ENCODE data around the gene ARL6IP6. TPM values are rescaled to one million over a fixed set of nuclear protein-coding genes. Genes with fewer than 3 reads are reported as not detected.

Gene ARL6IP6
- total RNA-seq, 1 donor from 2014 or later: 17.5 TPM

GRCh38 chr2:152781175-152781574 is 62.8 kb downstream of the ARL6IP6 start:
- DNase-seq (ENCODE audit: low spot score): no peak
- intact Hi-C loops (cut with DNase I): no loop called here
- no peak for ATAC-seq

DNA sequence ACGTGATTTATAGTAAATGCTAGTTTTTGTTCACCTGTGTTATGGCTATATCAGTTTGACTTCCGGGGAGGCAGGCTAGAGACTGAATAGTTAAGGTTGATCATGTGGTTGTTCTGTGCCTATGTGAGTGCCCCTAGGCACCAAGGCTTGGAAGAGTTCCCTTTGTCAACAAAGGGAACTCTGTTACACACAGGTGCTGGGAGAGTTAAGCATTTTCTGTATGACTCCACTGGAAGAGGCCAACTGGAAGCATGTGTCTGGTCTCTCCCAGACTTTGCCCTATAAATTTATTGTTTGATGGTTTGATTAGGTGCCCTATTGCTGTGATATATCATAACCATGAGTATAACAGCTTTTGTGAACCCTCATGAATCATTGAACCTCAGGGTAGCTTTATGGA is 63.8 kb downstream of the ARL6IP6 start:
- no peak for DNase-seq (ENCODE audit: low spot score)
- intact Hi-C loops (cut with DNase I): no loop called here
- no peak for ATAC-seq

GRCh38 chr2:152790883-152791282 is 72.5 kb downstream of the ARL6IP6 start:
- DNase-seq (ENCODE audit: low spot score) (no peak), ATAC-seq (no peak)
- intact Hi-C loops (cut with DNase I): no loop called here

- DNase-seq (ENCODE audit: low spot score): no peak
- intact Hi-C loops (cut with DNase I): no loop called here
- ATAC-seq: no peak
These were observed 73.6 kb downstream of the ARL6IP6 start for GRCh38 chr2:152791979-152792378.

DNA sequence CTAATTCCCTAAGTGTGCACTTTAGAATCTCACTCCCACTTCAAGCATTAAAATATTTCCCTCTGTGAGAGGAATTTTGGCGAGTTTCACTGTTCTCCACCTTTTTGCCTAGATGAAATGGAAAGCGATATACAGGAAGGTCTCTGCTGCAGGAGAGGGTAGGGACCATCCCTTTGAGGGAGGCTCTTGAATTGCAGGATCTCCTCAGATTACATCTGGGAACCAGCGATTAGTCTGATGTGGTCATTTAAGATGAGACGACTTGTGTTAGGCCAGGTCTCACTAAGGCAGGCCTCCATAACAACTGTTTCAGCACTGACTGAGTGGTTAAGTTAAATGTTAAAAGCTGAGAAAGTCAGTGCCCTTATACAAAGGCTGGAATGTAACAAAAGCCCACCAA is 74.6 kb downstream of the ARL6IP6 start:
- no peak for ATAC-seq
- no peak for DNase-seq (ENCODE audit: low spot score)
- intact Hi-C loops (cut with DNase I): no loop called here

DNA sequence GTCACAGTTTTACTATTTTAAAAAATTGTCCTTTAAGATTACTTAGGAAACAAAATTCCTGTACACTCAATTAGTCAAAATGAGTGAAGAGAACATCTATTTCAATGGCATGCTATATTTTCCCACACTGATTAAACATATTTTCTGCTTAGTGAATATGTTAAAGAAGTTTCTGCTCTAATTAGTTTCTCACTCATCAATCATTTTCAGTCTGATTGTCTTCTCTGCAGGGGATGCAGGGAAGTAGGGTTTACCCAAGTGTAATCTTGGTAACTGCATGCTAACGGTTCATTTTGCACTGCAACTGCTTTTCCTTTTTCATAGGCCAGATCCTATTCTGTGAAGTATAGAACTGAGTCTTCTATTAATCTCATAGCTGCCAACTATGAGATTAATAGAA is 78.5 kb downstream of the ARL6IP6 start:
- no peak for DNase-seq (ENCODE audit: low spot score)
- no peak for ATAC-seq
- intact Hi-C loops (cut with DNase I): no loop called here

- intact Hi-C loops (cut with DNase I): no loop called here
- ATAC-seq (no peak), DNase-seq (ENCODE audit: low spot score) (no peak)
These were observed 86.4 kb downstream of the ARL6IP6 start for GRCh38 chr2:152804687-152805408.

DNA sequence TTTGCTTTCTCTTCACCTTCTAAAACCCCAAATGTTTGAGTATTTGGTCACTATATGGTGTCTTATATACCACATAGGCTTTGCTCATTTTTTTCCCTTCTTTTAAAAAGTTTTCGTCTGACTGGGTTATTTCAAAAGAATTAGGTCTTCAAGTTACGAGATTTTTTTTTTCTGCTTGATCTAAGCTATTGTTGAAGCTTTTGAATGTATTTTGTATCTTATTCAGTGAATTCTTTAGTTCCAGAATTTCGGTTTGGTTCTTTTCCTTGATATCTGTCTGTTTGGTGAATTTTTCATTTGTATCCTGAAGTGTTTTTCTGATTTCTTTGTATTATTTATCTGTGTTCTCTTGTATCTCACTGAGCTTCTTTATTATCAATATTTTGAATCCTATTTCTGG is 93.5 kb downstream of the ARL6IP6 start:
- intact Hi-C loops (cut with DNase I): no loop called here
- no peak for ATAC-seq

More for the DNA sequence above, 93.5 kb downstream of the ARL6IP6 start:
- DNase-seq (ENCODE audit: low spot score): no peak

Other genes with a start within 250 kb of the ARL6IP6 start
- 88.8 TPM for gene PRPF40A, start 1.2 kb upstream of the ARL6IP6 start, total RNA-seq